Hippocampal formation (tissue), 2 donors: Measurements from ENCODE around the gene GBA2.
A peak's percentile ranks its signal among the peaks of the same experiment; 100 is the strongest.

ENCODE experiments used
- DNase-seq, 2 donors: peaks; one replicate each; lab custom pipeline; 2025; lab: John Stamatoyannopoulos, UW

GBA2 gene

GRCh38 chr9:35766997-35767396 is 18.0 kb upstream of the GBA2 start:
- DNase-seq = no peak

- no peak for DNase-seq
Measured at GRCh38 chr9:35763803-35764202, 14.8 kb upstream of the GBA2 start.

DNA sequence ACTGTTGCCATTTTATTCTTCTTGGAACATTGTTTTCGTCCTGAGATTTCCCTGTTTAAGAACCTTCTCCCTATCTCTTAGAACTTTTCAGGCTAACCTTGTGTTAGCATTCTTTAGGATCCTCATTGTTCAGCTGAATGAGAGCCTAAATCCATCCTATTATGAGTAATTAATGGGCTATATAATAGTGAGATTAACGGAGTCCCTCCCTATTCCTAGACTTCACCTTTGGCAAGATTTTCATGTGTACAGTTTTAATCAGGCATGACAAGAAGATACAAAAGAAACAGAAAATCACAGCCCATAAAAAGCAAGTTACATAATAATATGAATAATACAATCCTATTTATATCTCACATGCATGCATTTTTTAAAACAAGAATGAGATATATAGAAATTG is 14.2 kb upstream of the GBA2 start:
- no peak for DNase-seq

- no peak for DNase-seq
Measured at GRCh38 chr9:35760651-35761050, 11.6 kb upstream of the GBA2 start.

- DNase-seq = no peak
Measured at GRCh38 chr9:35759795-35760194, 10.8 kb upstream of the GBA2 start.

DNA sequence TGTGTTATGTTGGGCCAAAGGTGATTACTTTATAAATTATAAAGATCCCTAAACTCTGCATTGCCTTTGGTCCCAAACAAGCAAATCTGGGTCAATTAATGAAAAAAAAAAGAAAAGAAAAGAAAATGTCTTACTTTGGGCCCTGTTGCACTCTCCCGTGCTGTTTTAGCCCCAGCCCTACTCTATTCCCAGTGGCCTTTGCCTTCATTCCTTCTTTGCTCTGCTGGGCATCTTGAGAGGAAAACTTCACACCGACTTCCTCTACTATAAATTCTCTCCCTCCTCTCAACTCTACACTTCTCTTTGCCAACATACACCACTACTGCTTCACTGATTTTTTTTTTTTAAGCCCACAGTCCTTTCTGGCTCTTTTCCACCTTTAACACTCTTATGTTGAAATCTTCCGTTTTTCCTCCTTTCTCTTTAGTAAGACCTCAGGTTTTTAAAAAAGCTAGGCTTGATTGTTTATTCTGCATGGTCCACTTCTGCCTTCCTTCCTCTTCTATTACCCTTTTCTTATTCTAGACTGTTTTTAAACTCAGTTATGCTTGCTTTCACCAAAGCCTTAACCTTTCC is 9.5 kb upstream of the GBA2 start:
- DNase-seq = no peak

GRCh38 chr9:35757892-35758275 is 8.9 kb upstream of the GBA2 start:
- DNase-seq = no peak

DNA sequence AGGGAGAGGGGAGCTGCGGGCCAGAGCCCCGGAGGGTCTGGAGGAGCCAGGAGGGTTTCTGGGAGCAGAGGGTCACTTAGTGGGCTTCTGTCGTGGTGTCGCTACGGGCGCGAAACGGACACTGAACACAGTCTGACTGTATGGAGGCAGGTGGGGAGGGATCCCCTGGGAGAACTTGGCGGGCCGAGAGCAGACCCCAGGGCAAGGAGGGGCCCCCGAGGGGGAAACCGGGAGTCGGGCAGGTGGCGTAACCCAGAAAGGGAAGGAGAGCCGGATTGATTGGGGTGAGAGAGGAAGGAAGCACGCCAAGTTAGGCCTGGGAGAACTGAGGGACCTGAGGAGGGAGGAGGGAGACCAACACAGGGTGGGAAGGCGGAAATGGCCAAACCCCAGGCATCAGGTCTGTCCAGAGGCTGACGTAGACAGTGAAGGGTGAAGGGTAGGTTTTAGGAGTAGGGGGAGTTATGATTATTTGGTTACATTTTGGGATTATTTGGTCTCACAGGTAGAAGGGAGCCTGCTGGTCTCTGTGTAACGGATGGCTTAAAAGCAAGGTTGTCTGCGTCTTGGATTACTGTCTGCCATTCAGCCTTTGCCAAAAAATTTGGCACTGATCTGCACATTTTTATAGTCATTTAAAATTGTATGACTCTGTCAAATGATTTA is 8.3 kb upstream of the GBA2 start:
- DNase-seq = peak in 1 of 2 donors; percentile 35

DNA sequence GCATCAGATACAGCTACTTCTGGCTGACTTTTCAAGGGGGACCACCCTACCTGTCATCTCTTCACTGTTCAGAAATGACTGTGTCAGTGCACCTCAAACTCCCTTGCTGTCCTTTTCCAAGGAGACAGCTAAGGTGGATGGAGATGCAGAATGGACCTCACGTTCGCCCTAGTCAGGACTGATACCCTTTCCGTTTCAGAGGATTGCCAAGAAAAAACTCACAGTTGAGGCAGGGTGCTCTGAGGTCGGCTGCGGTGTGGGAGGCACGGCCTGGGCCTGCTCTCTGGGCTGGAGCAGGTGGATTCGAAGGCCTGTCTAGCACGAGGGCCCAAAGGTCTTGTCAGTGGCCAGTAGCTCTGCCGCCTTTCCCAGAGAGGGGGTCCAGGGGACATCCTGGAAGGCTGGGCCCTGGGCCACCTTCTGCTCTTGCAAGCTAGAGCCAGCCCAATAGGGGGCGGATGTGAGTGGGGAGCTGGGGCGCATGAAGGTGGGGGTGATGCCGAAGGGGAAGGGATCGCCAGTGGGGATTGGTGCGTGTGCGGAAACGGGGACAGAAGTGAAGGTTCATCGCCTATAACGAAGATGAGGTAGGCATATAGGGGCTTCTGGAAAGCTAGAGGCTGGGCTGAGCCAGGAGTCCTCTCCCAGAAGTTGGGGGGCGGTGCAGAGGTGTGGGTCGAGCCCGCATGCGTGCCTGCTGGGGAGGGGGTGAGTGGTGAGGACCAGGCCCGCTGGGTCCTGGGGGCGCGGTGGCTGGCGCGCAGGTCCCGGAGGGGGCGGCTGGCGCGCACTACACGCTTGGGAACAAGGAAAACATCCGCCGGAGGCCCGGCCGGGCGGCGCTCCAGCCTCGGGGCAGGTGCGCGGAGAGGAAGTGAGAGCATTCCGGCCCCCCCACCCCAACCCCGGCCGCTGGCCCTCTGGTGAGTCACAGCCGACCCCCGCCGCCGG is 7.5 kb upstream of the GBA2 start:
- peak; percentile 19 to 62 for DNase-seq

DNA sequence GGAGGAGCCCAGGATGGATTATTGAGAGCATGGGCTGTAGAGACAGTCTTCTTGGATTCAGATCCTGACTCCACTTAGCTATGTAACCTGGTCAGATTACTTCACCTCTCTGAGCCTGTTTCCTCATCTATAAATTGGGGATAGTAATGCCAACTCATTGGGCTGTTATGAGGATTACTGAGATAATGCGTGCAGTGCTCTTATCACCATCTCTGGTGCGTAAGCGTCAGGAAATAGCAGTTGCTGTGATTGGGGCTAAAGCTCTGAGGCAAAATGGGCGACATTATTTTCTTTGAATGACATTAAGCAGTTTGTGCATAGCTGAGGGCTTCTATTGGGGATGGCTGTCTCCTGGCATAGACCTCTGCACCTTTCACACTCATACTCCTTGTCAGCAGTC is 6.0 kb upstream of the GBA2 start:
- DNase-seq = no peak

DNA sequence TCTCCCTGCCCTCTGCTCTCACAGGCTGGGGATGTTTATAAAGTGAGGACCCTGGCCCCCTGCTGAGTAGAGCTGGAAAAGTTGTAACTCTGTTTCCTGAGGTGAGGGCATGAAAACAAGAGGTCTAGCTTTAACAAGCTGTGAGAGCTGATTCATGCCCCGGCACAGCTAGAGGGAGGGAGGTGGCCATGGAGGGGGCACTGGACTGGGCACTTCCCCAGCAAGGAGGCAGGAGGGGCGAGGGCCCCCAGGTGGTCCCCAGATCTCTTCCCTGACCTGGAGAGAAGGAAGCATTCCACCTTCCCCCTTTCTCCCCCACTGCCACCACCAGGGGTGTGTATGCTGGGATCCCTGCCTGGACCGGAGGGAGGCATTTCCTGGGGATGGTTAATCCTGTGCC is 5.2 kb upstream of the GBA2 start, which contains the start of gene MSMP:
MSMP (minus strand) TSS at position 13 of the 400 bp plus-strand sequence. CDS start 147 bp downstream, outside the sequence.
- no peak for DNase-seq

- DNase-seq = no peak
Measured at GRCh38 chr9:35753466-35753865, 4.4 kb upstream of the GBA2 start.

GRCh38 chr9:35750256-35750531 is 1.2 kb upstream of the GBA2 start:
- DNase-seq = no peak

DNA sequence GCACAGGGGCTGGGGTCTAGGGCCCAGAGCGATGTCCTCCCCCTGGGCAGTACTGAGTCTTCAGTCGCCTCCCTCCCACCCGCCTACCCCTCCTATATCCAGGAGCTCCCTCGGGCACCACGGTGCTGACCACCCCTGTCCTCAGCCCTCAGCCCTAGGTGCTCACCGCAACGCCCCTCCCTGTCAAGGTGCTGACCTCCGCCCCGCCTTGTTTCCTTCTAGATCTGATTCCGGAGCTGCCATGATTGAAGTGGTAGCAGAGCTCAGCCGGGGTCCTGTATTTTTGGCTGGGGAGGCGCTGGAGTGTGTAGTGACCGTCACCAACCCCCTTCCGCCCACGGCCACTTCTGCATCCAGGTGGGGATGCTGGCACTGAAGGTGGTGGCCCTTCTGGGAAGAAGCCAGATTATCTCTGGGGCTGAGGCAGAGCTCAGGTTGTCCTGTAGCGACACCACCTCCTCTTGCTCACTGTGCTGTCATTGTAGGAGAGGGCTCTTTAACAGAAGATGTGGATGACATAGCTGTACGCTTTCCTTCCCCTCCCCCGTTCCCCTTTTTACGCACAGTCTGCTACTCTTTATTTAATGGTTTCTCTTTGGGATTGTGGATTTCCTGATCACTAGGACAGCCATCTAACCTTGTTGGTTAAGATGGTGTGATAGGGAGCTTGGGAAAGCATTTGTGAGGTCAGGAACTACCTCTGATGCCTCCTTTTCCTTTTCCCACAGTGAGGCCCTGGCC is 657 bp upstream of the GBA2 start:
- DNase-seq = no peak

GRCh38 chr9:35748242-35748857 is 678 bp downstream of the GBA2 start:
- DNase-seq = no peak

DNA sequence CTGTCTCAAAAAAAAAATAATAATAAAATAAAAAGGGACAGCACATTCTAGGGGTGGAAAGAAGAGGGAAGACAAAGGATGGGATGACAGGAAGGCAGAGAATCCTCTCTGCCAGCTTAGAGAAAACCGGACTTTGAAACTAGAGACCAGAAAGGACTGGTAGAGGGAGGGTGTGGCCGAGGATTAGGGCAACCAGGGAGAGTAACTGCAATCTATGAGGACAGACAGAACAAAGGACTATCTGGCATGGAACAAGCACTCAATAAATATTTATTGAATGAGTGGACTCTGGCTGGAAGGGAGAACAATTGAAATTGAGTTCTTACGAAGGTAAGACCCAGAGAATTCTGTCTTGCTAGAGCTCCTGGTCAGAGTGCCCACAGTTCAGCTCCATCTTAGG is 2.4 kb downstream of the GBA2 start:
- DNase-seq = no peak

DNA sequence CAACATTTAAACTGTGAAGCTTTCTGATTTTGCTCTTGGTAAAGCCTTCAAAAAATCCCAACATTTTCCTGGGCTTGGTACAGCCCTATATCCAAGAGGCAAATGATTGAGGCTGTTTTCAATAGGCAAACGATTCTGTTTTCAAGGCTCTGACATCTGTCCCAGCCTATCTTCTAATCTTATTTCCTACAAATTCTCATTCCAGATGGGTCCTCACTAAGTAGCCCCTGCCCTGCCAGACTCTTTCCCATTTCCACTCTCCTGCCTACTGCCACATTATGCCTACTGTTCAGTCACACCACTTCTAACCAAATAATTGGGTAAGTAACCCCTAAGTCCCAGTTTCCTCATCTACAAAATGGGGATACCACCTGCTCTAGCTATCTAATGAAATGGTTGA is 3.5 kb downstream of the GBA2 start:
- no peak for DNase-seq

DNA sequence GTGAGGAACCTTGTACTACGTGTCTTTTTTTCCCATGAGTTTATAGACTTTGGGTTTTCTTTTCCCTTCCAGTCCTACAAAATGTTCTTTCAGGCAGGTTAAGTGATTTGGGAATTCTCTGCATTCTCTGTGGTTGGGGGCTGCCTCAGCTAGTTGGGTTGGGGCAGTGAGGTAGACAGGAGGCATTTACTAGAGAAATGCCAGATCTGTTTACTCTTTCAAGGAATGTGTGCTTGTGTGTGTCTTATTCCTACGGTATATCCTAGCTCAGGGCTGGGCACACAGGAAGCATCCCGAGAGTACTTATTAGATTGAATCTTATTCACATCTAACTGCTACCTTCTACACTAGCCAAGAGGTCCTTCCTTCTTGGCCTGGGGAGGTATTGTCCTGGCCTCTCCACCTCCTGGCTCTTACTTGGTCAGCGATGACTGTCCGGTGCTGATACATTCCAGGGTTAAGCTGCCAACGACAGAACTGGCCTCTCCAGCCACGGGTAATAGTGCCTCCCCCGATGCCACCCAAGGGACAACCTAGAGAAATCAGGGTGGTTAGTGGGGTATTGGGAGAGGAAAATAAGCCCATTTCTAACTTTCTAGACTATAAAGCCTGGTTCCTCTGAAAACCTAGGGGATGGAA is 5.0 kb downstream of the GBA2 start:
- no peak for DNase-seq

DNA sequence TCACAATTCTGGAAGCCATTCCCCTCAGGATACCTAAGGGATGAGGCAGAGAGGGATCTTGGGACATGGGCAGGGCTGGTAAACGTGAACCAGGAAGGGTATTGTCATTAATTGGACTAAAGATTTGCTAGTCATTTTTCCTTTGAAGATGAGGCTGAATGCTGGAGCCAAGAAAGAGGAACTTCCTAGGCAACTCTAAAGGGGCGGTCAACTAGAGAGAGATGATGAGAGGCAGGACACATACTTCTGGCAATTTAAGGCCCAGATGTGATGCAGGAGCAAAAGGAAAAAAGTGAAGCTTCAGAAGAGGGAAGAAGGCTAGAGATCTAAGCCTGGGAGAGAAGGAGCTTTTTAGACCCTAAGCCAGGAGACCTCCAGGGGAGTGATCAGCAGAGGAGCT is 5.6 kb downstream of the GBA2 start:
- DNase-seq = no peak

DNA sequence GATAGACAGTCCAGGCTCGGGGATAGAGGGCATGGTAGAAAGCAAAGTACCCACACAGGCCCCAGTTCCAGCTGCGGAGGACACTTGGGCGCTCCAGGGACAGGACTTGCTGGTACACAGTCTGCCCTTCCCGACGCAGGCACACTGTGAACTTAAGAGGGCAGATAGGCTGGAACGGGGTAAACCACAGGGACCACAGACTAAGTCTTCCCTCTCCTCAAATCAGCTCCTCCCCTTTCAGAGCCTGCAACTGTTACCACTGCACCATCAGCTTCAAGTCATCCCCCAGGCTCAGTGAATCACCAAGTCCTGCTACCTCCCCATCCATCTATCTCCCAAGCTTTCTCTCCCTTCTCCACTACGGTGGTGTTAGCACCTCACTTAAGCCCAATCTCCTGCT is 7.3 kb downstream of the GBA2 start:
- no peak for DNase-seq

GRCh38 chr9:35740243-35740642 is 8.8 kb downstream of the GBA2 start:
- DNase-seq = no peak

DNA sequence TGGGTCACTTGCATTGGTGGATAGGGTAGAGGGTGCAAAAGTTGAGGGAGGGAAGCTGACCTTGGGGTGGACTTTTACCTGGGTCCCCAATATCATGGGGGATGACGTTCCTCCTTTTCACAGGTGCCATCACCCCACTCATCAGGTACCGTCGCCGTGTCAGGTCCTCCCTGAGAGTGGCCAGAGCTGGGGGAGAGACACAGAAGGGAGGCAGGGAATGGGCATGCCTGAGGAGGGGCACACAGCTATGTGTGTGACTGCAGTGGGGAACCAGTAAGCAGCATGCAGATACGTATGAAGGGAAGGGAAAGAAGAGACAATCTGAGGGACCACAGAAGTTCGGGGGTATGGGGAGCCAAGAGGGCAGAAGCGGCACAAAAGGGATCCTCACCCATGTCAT is 10.1 kb downstream of the GBA2 start:
- no peak for DNase-seq
